Measurements from ENCODE around the gene CCDC134. TPM values are rescaled to one million over a fixed set of nuclear protein-coding genes. Genes with fewer than 3 reads are reported as not detected.

CCDC134 gene
- total RNA-seq, 1 donor from 2014 or later, result 10.3 TPM

DNA sequence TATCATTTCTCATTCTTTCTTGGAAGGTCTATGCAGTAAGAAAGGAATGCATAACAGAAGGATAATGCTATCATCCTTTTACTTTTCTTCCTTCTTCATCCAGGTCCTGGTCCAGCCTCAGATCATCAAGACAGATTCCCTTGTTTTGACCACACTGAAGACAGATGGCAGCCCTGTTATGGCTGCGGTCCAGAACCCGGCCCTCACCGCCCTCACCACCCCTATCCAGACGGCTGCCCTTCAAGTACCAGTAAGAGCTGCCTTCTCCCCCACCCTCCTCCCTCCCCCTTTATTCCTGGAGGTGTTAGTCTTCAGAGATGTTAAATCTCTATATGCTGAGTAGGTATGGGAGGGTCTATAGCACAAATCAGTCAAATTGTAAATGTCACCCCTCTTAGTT, 70.3 kb downstream of the CCDC134 start:
- H3K27me3 ChIP-seq (ENCODE audit: control insufficient read depth, insufficient read depth, low read length), result no peaks in the 10 kb centered on the region
- DNase-seq (ENCODE audit: low read depth), result no peak
- H3K4me3 ChIP-seq (ENCODE audit: low read depth, low read length), result no peak overlapping the region
- TF ChIP-seq, protein P1, sequence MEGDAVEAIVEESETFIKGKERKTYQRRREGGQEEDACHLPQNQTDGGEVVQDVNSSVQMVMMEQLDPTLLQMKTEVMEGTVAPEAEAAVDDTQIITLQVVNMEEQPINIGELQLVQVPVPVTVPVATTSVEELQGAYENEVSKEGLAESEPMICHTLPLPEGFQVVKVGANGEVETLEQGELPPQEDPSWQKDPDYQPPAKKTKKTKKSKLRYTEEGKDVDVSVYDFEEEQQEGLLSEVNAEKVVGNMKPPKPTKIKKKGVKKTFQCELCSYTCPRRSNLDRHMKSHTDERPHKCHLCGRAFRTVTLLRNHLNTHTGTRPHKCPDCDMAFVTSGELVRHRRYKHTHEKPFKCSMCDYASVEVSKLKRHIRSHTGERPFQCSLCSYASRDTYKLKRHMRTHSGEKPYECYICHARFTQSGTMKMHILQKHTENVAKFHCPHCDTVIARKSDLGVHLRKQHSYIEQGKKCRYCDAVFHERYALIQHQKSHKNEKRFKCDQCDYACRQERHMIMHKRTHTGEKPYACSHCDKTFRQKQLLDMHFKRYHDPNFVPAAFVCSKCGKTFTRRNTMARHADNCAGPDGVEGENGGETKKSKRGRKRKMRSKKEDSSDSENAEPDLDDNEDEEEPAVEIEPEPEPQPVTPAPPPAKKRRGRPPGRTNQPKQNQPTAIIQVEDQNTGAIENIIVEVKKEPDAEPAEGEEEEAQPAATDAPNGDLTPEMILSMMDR (IDR thresholded peaks at IDR 0.05; ENCODE audit: insufficient read depth, low read length, poor library complexity, severe bottlenecking), result no peak
- H3K36me3 ChIP-seq (ENCODE audit: control insufficient read depth, insufficient read depth, low read length), result peaks cover 4% of the 10 kb centered on the region

DNA sequence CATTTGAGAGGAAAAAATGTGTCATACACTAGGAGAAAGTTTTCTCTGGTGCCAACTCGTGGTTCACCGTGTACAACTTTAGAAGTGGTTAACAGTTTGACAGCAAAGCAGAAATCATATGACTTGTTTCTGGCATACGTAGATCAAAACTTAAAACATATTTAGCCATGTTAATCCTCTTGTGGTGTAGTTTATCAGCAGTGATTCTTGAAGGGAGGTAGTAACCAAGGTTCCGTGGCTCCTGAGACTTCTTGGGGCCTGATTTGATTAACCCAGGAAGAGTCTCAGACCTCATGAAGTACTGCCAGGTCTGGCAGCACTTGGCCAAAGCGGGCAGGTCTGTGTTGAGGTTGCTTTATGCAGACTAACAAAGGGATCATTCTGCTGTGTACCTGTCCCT, 72.9 kb downstream of the CCDC134 start:
- Histone ChIP-seq H3K4me3 (ENCODE audit: low read depth, low read length) (no peak overlapping the region), H3K27me3 (ENCODE audit: control insufficient read depth, insufficient read depth, low read length) (no peaks in the 10 kb centered on the region), H3K36me3 (ENCODE audit: control insufficient read depth, insufficient read depth, low read length) (peaks cover 4% of the 10 kb centered on the region)
- TF ChIP-seq, protein P1 (IDR thresholded peaks at IDR 0.05; ENCODE audit: insufficient read depth, low read length, poor library complexity, severe bottlenecking), result no peak
- no peak for DNase-seq (ENCODE audit: low read depth)

DNA sequence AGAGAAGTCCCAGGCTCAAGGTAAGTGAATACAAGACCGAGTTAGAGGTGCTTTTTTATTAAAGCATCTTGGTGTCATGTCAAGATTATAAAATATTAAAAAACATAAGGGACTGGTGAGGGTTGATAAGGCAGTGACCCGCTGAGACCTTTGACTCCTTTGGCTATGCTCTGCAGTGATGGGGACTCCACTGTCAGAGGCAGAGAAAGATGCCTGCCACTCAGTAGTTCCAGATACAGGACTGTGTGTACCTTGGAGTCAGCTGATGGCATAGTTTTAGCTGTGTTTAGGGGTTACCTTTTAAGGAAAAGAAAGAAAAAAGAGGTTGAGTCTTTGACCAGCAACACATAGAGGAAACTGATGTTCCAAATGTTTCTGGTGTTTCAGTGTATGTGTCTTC, 73.6 kb downstream of the CCDC134 start:
- no peak for DNase-seq (ENCODE audit: low read depth)
- TF ChIP-seq, protein P1 (IDR thresholded peaks at IDR 0.05; ENCODE audit: insufficient read depth, low read length, poor library complexity, severe bottlenecking), result no peak
- H3K4me3 ChIP-seq (ENCODE audit: low read depth, low read length), result no peak overlapping the region
- peaks cover 4% of the 10 kb centered on the region for H3K36me3 ChIP-seq (ENCODE audit: control insufficient read depth, insufficient read depth, low read length)
- H3K27me3 ChIP-seq (ENCODE audit: control insufficient read depth, insufficient read depth, low read length), result no peaks in the 10 kb centered on the region

DNA sequence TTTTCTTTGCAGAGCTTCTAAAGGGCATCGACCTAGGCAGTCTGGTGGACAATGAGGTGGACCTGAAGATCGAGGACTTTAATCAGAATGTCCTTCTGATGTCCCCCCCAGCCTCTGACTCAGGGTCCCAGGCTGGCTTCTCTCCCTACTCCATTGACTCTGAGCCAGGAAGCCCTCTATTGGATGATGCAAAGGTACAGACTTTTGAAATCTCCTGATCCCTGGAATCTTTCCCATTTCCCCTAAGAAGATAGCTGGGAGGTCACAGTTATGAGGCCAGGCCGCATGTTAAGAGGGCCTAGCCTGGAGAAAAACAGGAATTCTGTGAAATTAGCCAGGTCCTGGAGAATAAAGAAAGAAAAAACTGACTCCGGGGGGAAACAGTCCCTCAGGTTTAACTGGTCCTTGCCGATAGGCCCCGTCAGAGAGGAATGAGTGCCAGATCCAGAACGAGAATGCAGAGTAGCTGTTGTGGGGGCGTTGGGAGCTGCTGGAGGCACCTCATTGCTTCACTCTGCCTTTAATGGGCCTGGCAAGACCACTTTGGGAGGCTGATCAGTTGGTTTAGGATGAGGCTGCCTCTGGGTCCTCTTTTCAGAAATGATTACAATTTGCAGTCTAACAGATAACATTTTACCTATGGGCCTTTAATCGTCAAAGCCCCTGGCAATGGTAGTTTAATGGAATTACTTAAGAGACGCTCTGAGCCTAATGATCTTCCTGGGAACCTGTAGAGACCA, 75.2 kb downstream of the CCDC134 start:
- DNase-seq (ENCODE audit: low read depth), result no peak
- H3K4me3 ChIP-seq (ENCODE audit: low read depth, low read length), result no peak overlapping the region
- TF ChIP-seq, protein P1 (IDR thresholded peaks at IDR 0.05; ENCODE audit: insufficient read depth, low read length, poor library complexity, severe bottlenecking), result no peak
- H3K27me3 ChIP-seq (ENCODE audit: control insufficient read depth, insufficient read depth, low read length), result no peaks in the 10 kb centered on the region
- peaks cover 4% of the 10 kb centered on the region for H3K36me3 ChIP-seq (ENCODE audit: control insufficient read depth, insufficient read depth, low read length)

Other genes starting within 250 kb of the CCDC134 start
- gene CSDC2, start 239.7 kb upstream of the CCDC134 start, total RNA-seq, result 2.8 and 5.8 TPM in 2 replicates
- gene PMM1, start 210.8 kb upstream of the CCDC134 start, total RNA-seq, result 32.2 and 48.7 TPM in 2 replicates
- gene DESI1, start 179.6 kb upstream of the CCDC134 start, total RNA-seq, result 31.2 and 31.8 TPM in 2 replicates
- 296 and 309 TPM in 2 replicates for gene XRCC6, start 179.4 kb upstream of the CCDC134 start, total RNA-seq
- gene SNU13, start 111.8 kb upstream of the CCDC134 start, total RNA-seq, result 198 and 201 TPM in 2 replicates
- gene MEI1, start 101.2 kb upstream of the CCDC134 start, total RNA-seq, result 1.5 and 3.4 TPM in 2 replicates
- gene SREBF2, start 32.4 kb downstream of the CCDC134 start, total RNA-seq, result 108 and 133 TPM in 2 replicates
- not detected in 2 replicates for gene SHISA8, start 114.4 kb downstream of the CCDC134 start, total RNA-seq
- gene TNFRSF13C, start 126.1 kb downstream of the CCDC134 start, total RNA-seq, result 0.41 and 0.96 TPM in 2 replicates
- 9.8 and 14.3 TPM in 2 replicates for gene CENPM, start 146.5 kb downstream of the CCDC134 start, total RNA-seq
- 1.9 and 2.5 TPM in 2 replicates for gene SEPTIN3, start 168.8 kb downstream of the CCDC134 start, total RNA-seq
- gene WBP2NL, start 198.1 kb downstream of the CCDC134 start, total RNA-seq, result 0.68 and 2.6 TPM in 2 replicates

Measured in kidney epithelial cell (primary cell).